ENCODE measurements around the gene ANO6.

The ANO6 gene

DNA sequence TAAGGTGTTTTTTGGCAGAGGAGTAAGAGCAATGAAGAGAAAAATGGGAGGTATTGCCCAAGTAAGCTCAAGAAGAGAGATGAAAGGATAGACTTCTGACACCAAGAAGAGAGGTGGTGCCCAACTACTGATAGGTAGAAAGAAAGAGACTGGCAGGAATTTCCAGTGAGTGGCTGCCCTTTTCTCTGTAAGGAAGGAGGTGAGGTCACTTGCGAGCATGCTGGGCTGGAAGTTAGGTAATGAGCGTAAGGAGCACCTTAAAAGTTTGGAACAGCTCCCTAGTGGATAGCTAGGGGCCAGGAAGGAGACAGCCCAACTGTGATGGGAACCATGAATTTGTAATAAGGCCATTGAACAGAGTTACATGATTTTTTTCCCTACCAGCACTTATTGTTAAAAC is 127.0 kb downstream of the ANO6 start:
- no peaks in the 10 kb centered on the region for H3K27me3 ChIP-seq (ENCODE audit: control insufficient read depth in 1 of 2, insufficient read depth in 2 of 2, low read length in 2 of 2)
- no peaks in the 10 kb centered on the region for H3K4me1 ChIP-seq (ENCODE audit: control insufficient read depth in 1 of 2, insufficient read depth in 2 of 2, low read length in 2 of 2)
- no peaks in the 10 kb centered on the region for H3K9me3 ChIP-seq (ENCODE audit: control insufficient read depth in 1 of 2, low read length in 2 of 2)
- H3K9ac ChIP-seq (ENCODE audit: low read depth in 1 of 2, low read length in 2 of 2) = no peak overlapping the region
- no peak overlapping the region for H3K4me3 ChIP-seq (ENCODE audit: low read depth in 1 of 2, low read length in 2 of 2)
- peaks cover 0 to under 1% of the 10 kb centered on the region in 2 donors for H3K36me3 ChIP-seq (ENCODE audit: control insufficient read depth in 1 of 2, insufficient read depth in 2 of 2, low read length in 2 of 2)
- no peak overlapping the region for H3K27ac ChIP-seq (ENCODE audit: low read depth, low read length)

DNA sequence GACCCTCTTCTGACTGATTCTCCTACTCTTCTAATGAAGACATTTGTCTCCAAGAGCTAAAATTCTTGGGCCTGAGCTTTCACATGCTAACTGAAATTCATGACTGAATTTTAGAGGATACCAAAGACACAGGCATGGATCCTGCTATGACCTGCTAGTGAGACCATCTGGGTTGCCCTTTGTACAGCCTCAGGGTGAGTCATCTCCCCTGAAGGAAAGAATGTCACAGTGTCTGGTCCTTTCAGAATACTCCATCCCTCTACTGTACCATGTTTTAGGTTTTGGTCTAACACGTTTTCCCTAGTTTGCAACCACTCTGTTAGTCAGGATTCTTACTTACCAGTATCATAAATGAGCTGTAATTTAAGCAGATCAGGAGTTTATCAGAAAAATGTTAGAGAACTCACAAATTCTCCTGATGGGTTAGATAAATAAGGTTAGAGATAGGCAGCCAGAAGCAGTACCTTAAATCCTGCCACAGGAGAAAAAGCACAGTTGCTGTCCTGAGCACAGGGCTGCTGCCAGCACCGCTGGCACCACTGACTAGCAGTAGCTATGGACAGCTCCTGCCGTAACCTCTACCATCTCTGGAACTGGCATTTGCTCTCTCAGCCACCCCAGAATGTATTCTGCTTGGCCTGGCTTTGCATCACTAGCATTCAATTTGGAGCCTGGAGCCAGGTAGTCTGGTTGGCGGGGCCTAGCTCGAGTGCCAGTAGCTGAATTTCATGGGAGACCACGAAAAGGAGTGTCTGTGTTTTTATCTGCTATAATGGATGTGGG is 127.6 kb downstream of the ANO6 start:
- Histone ChIP-seq H3K27me3 (ENCODE audit: control insufficient read depth in 1 of 2, insufficient read depth in 2 of 2, low read length in 2 of 2) (no peaks in the 10 kb centered on the region), H3K4me3 (ENCODE audit: low read depth in 1 of 2, low read length in 2 of 2) (no peak overlapping the region), H3K9me3 (ENCODE audit: control insufficient read depth in 1 of 2, low read length in 2 of 2) (no peaks in the 10 kb centered on the region), H3K36me3 (ENCODE audit: control insufficient read depth in 1 of 2, insufficient read depth in 2 of 2, low read length in 2 of 2) (peaks cover 0 to 6% of the 10 kb centered on the region in 2 donors), H3K4me1 (ENCODE audit: control insufficient read depth in 1 of 2, insufficient read depth in 2 of 2, low read length in 2 of 2) (no peaks in the 10 kb centered on the region), H3K9ac (ENCODE audit: low read depth in 1 of 2, low read length in 2 of 2) (no peak overlapping the region), H3K27ac (ENCODE audit: low read depth, low read length) (no peak overlapping the region)

DNA sequence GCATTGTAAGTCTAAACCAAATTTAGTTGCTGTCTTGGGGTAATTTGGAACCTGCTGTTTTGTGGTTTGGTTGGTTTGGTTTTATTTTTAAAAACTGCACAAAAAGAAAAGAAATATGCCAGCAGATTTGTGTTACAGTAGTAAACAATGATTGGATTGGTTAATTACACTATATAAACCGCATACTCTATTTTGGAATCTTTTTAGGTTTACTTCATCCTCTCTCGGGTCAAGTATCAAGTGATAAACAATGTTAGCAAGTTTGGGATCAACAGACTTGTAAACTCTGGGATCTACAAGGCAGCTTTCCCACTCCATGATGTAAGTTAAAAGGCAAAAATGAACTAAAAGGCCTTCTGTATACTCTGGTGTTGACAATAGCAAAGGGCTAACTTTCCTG is 132.4 kb downstream of the ANO6 start:
- peaks cover 17 to 36% of the 10 kb centered on the region in 2 donors for H3K36me3 ChIP-seq (ENCODE audit: control insufficient read depth in 1 of 2, insufficient read depth in 2 of 2, low read length in 2 of 2)

DNA sequence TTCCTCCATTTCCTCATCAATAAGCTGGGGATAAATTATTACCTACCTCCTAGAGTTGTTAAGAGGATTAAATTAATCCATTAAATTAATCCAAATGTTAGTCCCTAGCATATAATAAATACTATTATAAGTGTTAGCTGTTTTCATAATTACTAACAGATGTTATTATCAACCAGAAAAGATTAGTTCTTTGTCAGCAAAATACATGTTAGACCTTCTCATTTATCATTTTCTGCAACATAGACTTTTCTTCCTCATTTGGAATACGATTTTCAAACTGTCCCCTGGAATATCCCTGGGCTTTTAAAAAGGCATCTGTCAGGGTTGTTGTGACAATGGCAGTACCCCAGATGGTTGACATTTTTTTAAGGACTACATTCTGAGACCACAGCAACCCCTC is 133.1 kb downstream of the ANO6 start:
- peaks cover 17 to 36% of the 10 kb centered on the region in 2 donors for H3K36me3 ChIP-seq (ENCODE audit: control insufficient read depth in 1 of 2, insufficient read depth in 2 of 2, low read length in 2 of 2)
- no peak overlapping the region for H3K4me3 ChIP-seq (ENCODE audit: low read depth in 1 of 2, low read length in 2 of 2)
- H3K4me1 ChIP-seq (ENCODE audit: control insufficient read depth in 1 of 2, insufficient read depth in 2 of 2, low read length in 2 of 2) = peaks cover under 1 to 3% of the 10 kb centered on the region in 2 donors
- no peak overlapping the region for H3K9ac ChIP-seq (ENCODE audit: low read depth in 1 of 2, low read length in 2 of 2)
- H3K9me3 ChIP-seq (ENCODE audit: control insufficient read depth in 1 of 2, low read length in 2 of 2) = no peaks in the 10 kb centered on the region
- no peak overlapping the region for H3K27ac ChIP-seq (ENCODE audit: low read depth, low read length)
- no peaks in the 10 kb centered on the region for H3K27me3 ChIP-seq (ENCODE audit: control insufficient read depth in 1 of 2, insufficient read depth in 2 of 2, low read length in 2 of 2)

More for the DNA sequence above, 132.4 kb downstream of the ANO6 start:
- Histone ChIP-seq H3K9ac (ENCODE audit: low read depth in 1 of 2, low read length in 2 of 2) (no peak overlapping the region), H3K9me3 (ENCODE audit: control insufficient read depth in 1 of 2, low read length in 2 of 2) (no peaks in the 10 kb centered on the region), H3K27me3 (ENCODE audit: control insufficient read depth in 1 of 2, insufficient read depth in 2 of 2, low read length in 2 of 2) (no peaks in the 10 kb centered on the region), H3K4me3 (ENCODE audit: low read depth in 1 of 2, low read length in 2 of 2) (no peak overlapping the region), H3K27ac (ENCODE audit: low read depth, low read length) (no peak overlapping the region), H3K4me1 (ENCODE audit: control insufficient read depth in 1 of 2, insufficient read depth in 2 of 2, low read length in 2 of 2) (no peaks in the 10 kb centered on the region)

DNA sequence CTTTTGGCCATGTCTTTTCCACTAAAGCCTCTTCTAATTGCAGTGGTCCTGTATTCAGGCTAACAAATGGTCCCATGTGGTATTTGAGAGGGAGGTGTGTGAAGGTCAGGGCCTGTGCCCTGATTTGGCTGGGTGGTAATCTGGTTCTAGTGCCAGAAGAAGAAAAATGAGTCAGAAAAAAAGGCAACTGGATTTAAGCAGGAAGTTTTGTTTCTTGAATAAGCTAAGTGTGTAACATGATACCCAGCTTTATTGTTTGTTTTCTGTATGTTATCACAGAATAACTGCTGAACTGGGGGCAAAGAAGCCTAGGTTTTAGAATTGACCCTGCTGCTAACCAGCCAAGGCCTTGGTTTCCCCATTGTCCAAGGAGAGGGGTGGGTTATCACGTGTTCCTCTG is 134.0 kb downstream of the ANO6 start:
- Histone ChIP-seq H3K27ac (ENCODE audit: low read depth, low read length) (no peak overlapping the region), H3K4me3 (ENCODE audit: low read depth in 1 of 2, low read length in 2 of 2) (no peak overlapping the region), H3K27me3 (ENCODE audit: control insufficient read depth in 1 of 2, insufficient read depth in 2 of 2, low read length in 2 of 2) (no peaks in the 10 kb centered on the region), H3K36me3 (ENCODE audit: control insufficient read depth in 1 of 2, insufficient read depth in 2 of 2, low read length in 2 of 2) (peaks cover 17 to 36% of the 10 kb centered on the region in 2 donors), H3K9me3 (ENCODE audit: control insufficient read depth in 1 of 2, low read length in 2 of 2) (no peaks in the 10 kb centered on the region), H3K9ac (ENCODE audit: low read depth in 1 of 2, low read length in 2 of 2) (no peak overlapping the region), H3K4me1 (ENCODE audit: control insufficient read depth in 1 of 2, insufficient read depth in 2 of 2, low read length in 2 of 2) (peaks cover 10 to 12% of the 10 kb centered on the region in 2 donors)

DNA sequence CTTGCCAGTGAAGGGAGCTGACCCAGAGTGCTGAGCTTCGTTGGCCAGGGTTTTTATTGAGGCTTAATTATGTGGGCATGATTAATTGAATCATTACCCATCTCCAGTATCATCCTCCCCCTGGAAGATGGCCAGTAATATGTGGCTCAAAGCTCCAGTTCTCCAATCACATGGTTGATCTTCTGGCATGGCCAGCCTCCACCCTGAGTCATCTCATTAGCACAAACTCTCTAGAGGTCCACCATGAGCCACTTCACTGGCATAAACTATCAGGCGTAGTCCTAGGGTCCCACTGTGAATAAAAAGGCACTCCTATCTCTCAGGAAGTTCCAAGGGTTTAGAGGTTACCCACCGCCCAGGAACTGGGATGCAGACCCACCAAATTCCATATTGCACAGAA is 135.0 kb downstream of the ANO6 start:
- peaks cover 17 to 36% of the 10 kb centered on the region in 2 donors for H3K36me3 ChIP-seq (ENCODE audit: control insufficient read depth in 1 of 2, insufficient read depth in 2 of 2, low read length in 2 of 2)
- H3K4me3 ChIP-seq (ENCODE audit: low read depth in 1 of 2, low read length in 2 of 2) = no peak overlapping the region
- no peak overlapping the region for H3K27ac ChIP-seq (ENCODE audit: low read depth, low read length)
- H3K9me3 ChIP-seq (ENCODE audit: control insufficient read depth in 1 of 2, low read length in 2 of 2) = no peaks in the 10 kb centered on the region
- no peak overlapping the region for H3K9ac ChIP-seq (ENCODE audit: low read depth in 1 of 2, low read length in 2 of 2)
- H3K4me1 ChIP-seq (ENCODE audit: control insufficient read depth in 1 of 2, insufficient read depth in 2 of 2, low read length in 2 of 2) = peaks cover 13 to 21% of the 10 kb centered on the region in 2 donors
- no peaks in the 10 kb centered on the region for H3K27me3 ChIP-seq (ENCODE audit: control insufficient read depth in 1 of 2, insufficient read depth in 2 of 2, low read length in 2 of 2)

DNA sequence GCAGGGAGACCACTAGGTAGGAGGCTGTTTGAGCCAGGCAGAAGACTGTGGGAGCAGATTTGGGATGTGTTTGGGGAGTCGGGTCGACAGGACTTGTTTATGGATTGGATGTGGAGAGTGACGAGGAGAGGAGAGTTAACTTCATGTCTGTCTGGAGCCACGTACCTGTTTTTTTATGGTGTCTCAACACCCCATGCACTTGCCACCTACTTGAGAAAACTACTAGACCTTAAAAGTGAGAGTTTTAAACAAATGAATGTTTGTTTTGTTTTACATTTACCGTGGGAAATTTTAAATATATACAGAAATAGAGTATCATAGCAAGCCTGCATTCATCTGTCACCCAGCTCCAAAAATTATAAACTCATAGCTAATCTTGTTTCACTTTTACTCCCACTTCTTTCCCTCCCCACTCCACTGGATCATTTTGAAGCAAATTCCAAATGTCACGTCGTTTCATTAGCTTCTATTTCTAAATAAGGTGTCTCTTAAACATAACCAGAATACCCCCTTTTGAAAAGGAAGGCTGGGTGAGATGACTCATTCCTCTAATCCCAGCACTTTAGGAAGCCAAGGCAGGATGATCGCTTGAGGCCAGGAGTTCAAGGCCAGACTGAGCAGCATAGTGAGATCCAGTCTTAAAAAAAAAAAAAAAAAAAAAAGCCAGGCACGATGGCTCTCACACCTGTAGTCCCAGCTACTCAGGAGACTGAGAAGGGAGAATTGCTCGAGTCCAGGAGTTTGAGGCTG is 136.2 kb downstream of the ANO6 start:
- peaks cover 17 to 36% of the 10 kb centered on the region in 2 donors for H3K36me3 ChIP-seq (ENCODE audit: control insufficient read depth in 1 of 2, insufficient read depth in 2 of 2, low read length in 2 of 2)
- no peaks in the 10 kb centered on the region for H3K9me3 ChIP-seq (ENCODE audit: control insufficient read depth in 1 of 2, low read length in 2 of 2)
- no peak overlapping the region for H3K27ac ChIP-seq (ENCODE audit: low read depth, low read length)
- peaks cover 13 to 21% of the 10 kb centered on the region in 2 donors for H3K4me1 ChIP-seq (ENCODE audit: control insufficient read depth in 1 of 2, insufficient read depth in 2 of 2, low read length in 2 of 2)
- no peak overlapping the region for H3K9ac ChIP-seq (ENCODE audit: low read depth in 1 of 2, low read length in 2 of 2)
- H3K4me3 ChIP-seq (ENCODE audit: low read depth in 1 of 2, low read length in 2 of 2) = no peak overlapping the region
- H3K27me3 ChIP-seq (ENCODE audit: control insufficient read depth in 1 of 2, insufficient read depth in 2 of 2, low read length in 2 of 2) = no peaks in the 10 kb centered on the region

DNA sequence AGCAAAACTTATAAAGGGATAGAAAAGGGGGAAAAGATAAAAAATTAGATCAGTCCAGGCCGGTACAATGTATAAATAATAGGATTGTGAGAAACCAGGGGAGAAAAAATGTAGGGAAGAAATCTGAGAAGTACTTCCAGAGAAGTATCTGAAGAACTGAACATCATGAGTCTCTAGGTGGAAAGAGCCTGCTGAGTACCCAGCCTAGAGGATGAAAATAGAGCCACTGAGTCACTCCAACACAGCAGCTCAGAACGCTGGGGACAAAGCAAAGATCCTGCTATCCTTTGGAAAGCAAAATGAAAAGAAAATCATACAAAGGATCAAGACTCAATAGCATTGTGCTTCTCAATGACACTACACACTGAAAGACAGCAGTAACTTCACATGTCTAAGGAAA is 138.0 kb downstream of the ANO6 start:
- peaks cover 20 to 32% of the 10 kb centered on the region in 2 donors for H3K36me3 ChIP-seq (ENCODE audit: control insufficient read depth in 1 of 2, insufficient read depth in 2 of 2, low read length in 2 of 2)
- no peak overlapping the region for H3K27ac ChIP-seq (ENCODE audit: low read depth, low read length)
- H3K9me3 ChIP-seq (ENCODE audit: control insufficient read depth in 1 of 2, low read length in 2 of 2) = no peaks in the 10 kb centered on the region
- no peak overlapping the region for H3K9ac ChIP-seq (ENCODE audit: low read depth in 1 of 2, low read length in 2 of 2)
- H3K4me3 ChIP-seq (ENCODE audit: low read depth in 1 of 2, low read length in 2 of 2) = no peak overlapping the region
- peaks cover 13 to 25% of the 10 kb centered on the region in 2 donors for H3K4me1 ChIP-seq (ENCODE audit: control insufficient read depth in 1 of 2, insufficient read depth in 2 of 2, low read length in 2 of 2)
- no peaks in the 10 kb centered on the region for H3K27me3 ChIP-seq (ENCODE audit: control insufficient read depth in 1 of 2, insufficient read depth in 2 of 2, low read length in 2 of 2)

DNA sequence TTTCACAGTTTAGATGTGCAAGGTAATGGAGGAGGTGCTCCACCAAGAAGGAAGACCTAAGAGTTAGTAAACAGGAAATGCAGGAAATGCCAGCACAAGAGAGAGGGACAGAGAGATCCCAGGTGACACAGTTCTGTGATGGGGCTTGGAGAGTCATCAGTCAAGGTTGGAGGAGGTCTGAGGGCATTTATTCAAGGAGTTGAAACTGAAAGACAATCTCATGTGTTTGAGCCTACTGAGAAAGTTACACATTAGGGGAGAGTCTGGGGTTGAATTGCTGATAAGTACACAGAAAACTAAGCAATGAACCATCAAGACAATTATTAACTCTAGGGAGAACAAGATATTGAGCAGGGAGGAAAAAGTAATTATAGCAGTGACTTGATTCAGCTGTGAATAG is 138.5 kb downstream of the ANO6 start:
- Histone ChIP-seq H3K27ac (ENCODE audit: low read depth, low read length) (no peak overlapping the region), H3K4me3 (ENCODE audit: low read depth in 1 of 2, low read length in 2 of 2) (no peak overlapping the region), H3K36me3 (ENCODE audit: control insufficient read depth in 1 of 2, insufficient read depth in 2 of 2, low read length in 2 of 2) (peaks cover 20 to 28% of the 10 kb centered on the region in 2 donors), H3K9ac (ENCODE audit: low read depth in 1 of 2, low read length in 2 of 2) (no peak overlapping the region), H3K9me3 (ENCODE audit: control insufficient read depth in 1 of 2, low read length in 2 of 2) (no peaks in the 10 kb centered on the region), H3K27me3 (ENCODE audit: control insufficient read depth in 1 of 2, insufficient read depth in 2 of 2, low read length in 2 of 2) (no peaks in the 10 kb centered on the region), H3K4me1 (ENCODE audit: control insufficient read depth in 1 of 2, insufficient read depth in 2 of 2, low read length in 2 of 2) (peaks cover 13 to 25% of the 10 kb centered on the region in 2 donors)

DNA sequence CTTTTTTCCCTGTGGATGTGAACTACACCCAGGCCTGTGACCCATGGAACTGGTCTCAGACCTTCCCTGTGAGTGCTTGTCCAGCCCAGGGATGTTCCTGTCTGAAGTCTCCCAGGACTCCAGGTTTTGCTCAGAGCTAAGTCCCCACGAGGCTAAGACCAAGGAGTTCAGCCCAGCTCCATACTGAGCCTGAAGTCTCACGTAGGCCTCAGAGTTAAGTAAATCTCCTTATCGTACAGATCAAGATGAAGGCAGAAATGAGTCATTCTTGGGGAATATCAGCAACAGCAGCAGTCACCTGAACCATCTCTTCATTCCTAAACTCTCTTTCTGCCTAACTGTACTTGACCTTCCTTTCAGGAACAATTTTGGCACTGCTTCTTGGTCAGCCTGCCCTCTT is 139.8 kb downstream of the ANO6 start:
- H3K27me3 ChIP-seq (ENCODE audit: control insufficient read depth in 1 of 2, insufficient read depth in 2 of 2, low read length in 2 of 2) = no peaks in the 10 kb centered on the region
- H3K36me3 ChIP-seq (ENCODE audit: control insufficient read depth in 1 of 2, insufficient read depth in 2 of 2, low read length in 2 of 2) = peaks cover 8 to 15% of the 10 kb centered on the region in 2 donors
- H3K4me3 ChIP-seq (ENCODE audit: low read depth in 1 of 2, low read length in 2 of 2) = no peak overlapping the region
- peaks cover 13 to 25% of the 10 kb centered on the region in 2 donors for H3K4me1 ChIP-seq (ENCODE audit: control insufficient read depth in 1 of 2, insufficient read depth in 2 of 2, low read length in 2 of 2)
- no peak overlapping the region for H3K9ac ChIP-seq (ENCODE audit: low read depth in 1 of 2, low read length in 2 of 2)
- no peak overlapping the region for H3K27ac ChIP-seq (ENCODE audit: low read depth, low read length)
- no peaks in the 10 kb centered on the region for H3K9me3 ChIP-seq (ENCODE audit: control insufficient read depth in 1 of 2, low read length in 2 of 2)
